Measurements from ENCODE around the gene ADI1.

ADI1 gene

DNA sequence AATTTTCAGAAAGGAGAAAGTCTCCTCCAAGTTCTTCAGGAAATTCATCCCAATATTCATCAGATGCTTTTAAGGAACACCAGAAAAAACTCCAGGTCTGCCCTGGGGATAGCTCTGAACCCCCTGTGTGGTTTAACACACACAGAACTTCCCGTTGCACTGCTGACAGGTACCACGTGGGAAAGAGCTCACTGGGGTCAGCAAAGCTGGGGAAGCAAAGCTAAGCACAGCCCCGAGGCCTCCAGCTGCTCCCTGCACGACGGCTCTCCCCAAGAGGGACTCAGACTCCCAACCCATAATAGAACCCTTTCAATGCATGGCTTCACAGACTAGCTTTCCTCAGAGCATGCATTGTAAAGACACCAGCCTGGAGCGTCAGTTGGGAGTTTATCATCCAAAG, 28.0 kb downstream of the ADI1 start:
- TF ChIP-seq FOXA1 (IDR thresholded peaks at IDR 0.05) (no peak), LEF1 (IDR thresholded peaks at IDR 0.05; ENCODE audit: borderline replicate concordance) (no peak), FOXM1 (IDR thresholded peaks at IDR 0.05; ENCODE audit: borderline replicate concordance) (no peak), FOXK2 (IDR thresholded peaks at IDR 0.05) (no peak)
- POLR2A ChIA-PET: no interaction called here
- no peak for DNase-seq (ENCODE audit: extremely low spot score)
- CTCF ChIA-PET: no interaction called here

DNA sequence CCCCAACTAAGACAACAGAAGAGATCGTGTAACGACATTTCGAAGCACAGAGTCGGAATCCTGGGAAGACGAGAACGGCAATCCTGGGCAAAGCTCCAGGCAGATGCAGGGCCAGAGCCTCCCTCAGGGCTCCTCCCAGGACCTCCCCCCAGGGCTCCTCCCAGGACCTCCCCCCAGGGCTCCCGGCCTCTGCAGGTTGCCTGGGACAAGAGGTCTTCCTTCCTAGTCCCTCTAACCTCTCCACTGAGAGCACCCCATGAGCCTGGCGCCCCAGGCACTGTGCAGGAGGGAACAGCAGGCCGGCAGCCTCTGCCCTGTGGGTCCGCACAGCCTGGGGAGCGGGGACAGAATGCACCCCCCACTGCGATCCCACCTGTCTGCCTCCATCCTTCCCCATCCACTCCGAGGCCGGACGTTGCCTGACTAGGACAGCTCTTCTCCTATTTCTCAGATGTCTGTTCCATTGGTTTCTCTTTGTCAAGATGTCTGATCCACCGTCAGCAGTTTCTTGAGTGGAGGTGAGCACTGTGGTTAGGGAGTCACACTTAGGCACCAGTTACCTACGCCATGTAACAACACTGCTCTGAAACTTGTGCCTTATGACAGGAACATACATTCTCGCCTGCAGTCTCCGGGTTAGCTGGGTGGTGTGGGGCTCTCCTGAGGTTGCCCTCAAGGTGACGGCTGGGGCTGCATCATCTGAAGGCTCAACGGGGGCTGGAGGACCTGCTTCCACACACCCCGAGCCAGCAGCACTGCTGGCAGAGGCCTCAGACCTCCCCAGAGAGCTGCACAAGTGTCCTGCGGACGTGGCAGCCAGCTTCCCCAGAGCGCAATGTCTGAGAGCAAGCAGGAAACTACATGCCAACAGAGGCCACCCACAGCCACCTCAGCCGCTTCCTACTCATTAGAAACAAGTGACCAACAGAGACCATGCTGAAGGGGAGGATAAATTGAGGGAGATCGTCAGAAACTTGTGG, 28.9 kb downstream of the ADI1 start:
- ChIA-PET POLR2A (no interaction called here), CTCF (no interaction called here)
- DNase-seq (ENCODE audit: extremely low spot score): no peak
- TF ChIP-seq ZNF384 (IDR thresholded peaks at IDR 0.05) (no peak), ARNT (IDR thresholded peaks at IDR 0.05) (no peak), SUZ12 (IDR thresholded peaks at IDR 0.05) (no peak), FOXA1 (IDR thresholded peaks at IDR 0.05) (no peak), FOXK2 (IDR thresholded peaks at IDR 0.05) (no peak), LEF1 (IDR thresholded peaks at IDR 0.05; ENCODE audit: borderline replicate concordance) (no peak), NFRKB (IDR thresholded peaks at IDR 0.05) (no peak), SP1 (IDR thresholded peaks at IDR 0.05) (no peak), PKNOX1 (IDR thresholded peaks at IDR 0.05) (no peak), CTBP1 (IDR thresholded peaks at IDR 0.05; ENCODE audit: borderline replicate concordance) (no peak), TARDBP (IDR thresholded peaks at IDR 0.05) (no peak), HDGF (IDR thresholded peaks at IDR 0.05; ENCODE audit: borderline replicate concordance) (no peak)

- TF ChIP-seq FOXM1 (IDR thresholded peaks at IDR 0.05; ENCODE audit: borderline replicate concordance) (no peak), ELF4 (IDR thresholded peaks at IDR 0.05) (no peak)
- CTCF ChIA-PET: no interaction called here
- POLR2A ChIA-PET: no interaction called here
- DNase-seq (ENCODE audit: extremely low spot score): no peak
These were observed 29.6 kb downstream of the ADI1 start for GRCh38 chr2:3489764-3490115.

GRCh38 chr2:3488855-3489763, 30.2 kb downstream of the ADI1 start:
- ChIA-PET POLR2A (no interaction called here), CTCF (no interaction called here)
- TF ChIP-seq BHLHE40 (IDR thresholded peaks at IDR 0.05; ENCODE audit: borderline replicate concordance) (no peak), ARNT (IDR thresholded peaks at IDR 0.05) (no peak)
- no peak for DNase-seq (ENCODE audit: extremely low spot score)

DNA sequence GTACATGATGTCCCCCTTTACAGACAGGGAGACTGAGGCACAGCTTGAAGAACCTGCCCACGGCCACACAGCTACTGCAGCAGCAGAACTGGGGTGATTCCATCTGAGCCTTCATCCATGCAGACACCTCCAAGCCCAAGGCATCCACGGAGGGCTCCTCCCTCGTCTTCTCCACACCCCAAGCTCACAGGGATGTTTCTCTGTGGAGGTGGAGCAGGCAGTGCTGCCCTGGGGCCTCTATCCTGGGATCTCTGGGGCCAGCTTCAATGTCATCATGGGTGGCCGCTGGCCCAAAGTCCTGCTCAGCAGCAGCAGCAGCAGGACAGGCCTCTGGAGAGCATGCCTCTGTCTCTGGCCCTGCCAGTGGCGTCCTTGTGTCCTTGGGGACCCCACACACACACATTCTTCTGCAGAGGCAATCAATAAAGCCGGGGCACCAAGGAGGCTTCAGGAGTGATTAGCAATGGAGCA, 31.2 kb downstream of the ADI1 start:
- CTCF ChIA-PET: no interaction called here
- POLR2A ChIA-PET: no interaction called here
- no peak for TF ChIP-seq CTBP1 (IDR thresholded peaks at IDR 0.05; ENCODE audit: borderline replicate concordance)
- no peak for TF ChIP-seq FOXK2 (IDR thresholded peaks at IDR 0.05)
- TF ChIP-seq L3MBTL2 (conservative IDR thresholded peaks at IDR 0.05): no peak
- no peak for TF ChIP-seq ARNT (IDR thresholded peaks at IDR 0.05)
- TF ChIP-seq NFRKB (IDR thresholded peaks at IDR 0.05): no peak
- TF ChIP-seq FOXM1 (IDR thresholded peaks at IDR 0.05; ENCODE audit: borderline replicate concordance): no peak
- TF ChIP-seq ZNF384 (IDR thresholded peaks at IDR 0.05): no peak
- TF ChIP-seq PKNOX1 (IDR thresholded peaks at IDR 0.05): no peak
- TF ChIP-seq BHLHE40 (IDR thresholded peaks at IDR 0.05; ENCODE audit: borderline replicate concordance): no peak
- TF ChIP-seq ELF4 (IDR thresholded peaks at IDR 0.05): no peak
- TF ChIP-seq LEF1 (IDR thresholded peaks at IDR 0.05; ENCODE audit: borderline replicate concordance): no peak
- TF ChIP-seq SUZ12 (IDR thresholded peaks at IDR 0.05): no peak
- TF ChIP-seq TARDBP (IDR thresholded peaks at IDR 0.05): no peak
- TF ChIP-seq SP1 (IDR thresholded peaks at IDR 0.05): no peak
- TF ChIP-seq FOXA1 (IDR thresholded peaks at IDR 0.05): no peak
- TF ChIP-seq HDGF (IDR thresholded peaks at IDR 0.05; ENCODE audit: borderline replicate concordance): no peak
- DNase-seq (ENCODE audit: extremely low spot score): no peak

- DNase-seq (ENCODE audit: extremely low spot score): no peak
- POLR2A ChIA-PET: no interaction called here
- CTCF ChIA-PET: no interaction called here
- TF ChIP-seq PKNOX1 (IDR thresholded peaks at IDR 0.05) (no peak), HDGF (IDR thresholded peaks at IDR 0.05; ENCODE audit: borderline replicate concordance) (no peak), SUZ12 (IDR thresholded peaks at IDR 0.05) (no peak), L3MBTL2 (conservative IDR thresholded peaks at IDR 0.05) (no peak), FOXA1 (IDR thresholded peaks at IDR 0.05) (no peak), ARNT (IDR thresholded peaks at IDR 0.05) (no peak), ELF4 (IDR thresholded peaks at IDR 0.05) (no peak)
These were observed 31.9 kb downstream of the ADI1 start for GRCh38 chr2:3487432-3487831.
